ENCODE results near the gene KRT26.
"Not testable (repeated sequence)": the region's sequence is repeated elsewhere in the genome, so short reads cannot be mapped to it uniquely, and the experiment has no call there.

Gene KRT26, protein sequence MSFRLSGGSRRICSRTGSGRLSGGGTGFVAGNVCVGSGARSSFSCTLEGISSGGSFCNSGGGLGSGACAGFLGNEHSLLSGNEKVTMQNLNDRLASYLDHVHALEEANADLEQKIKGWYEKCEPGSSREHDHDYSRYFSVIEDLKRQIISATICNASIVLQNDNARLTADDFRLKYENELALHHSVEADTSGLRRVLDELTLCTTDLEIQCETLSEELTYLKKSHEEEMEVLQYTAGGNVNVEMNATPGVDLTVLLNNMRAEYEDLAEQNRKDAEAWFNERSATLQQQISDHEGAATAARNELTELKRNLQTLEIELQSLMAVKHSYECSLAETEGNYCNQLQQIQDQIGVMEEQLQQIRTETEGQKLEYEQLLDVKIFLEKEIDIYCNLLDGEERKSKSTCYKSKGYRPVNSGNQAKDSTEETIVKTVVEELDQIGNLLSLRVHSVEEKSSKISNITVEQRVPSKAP

DNA sequence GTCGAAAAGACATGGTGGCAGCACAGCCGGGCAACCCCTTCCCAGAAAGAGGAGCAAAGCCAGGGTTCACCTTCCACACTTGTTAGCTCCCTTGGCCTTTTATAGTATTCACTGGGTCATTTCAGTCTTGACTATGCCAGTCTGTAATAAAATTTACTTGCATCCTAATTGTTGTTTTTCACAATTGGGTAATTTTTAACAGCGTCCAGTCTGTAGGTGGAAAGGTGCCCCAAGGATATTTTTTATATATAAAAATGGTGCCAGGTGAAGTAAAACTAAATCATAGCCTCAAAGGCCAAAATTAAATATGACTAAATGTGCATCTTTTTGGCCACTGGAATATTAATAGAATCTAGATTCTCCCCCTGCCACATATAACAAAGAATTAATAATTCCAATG, at the start of gene KRT26:
Gene KRT26 (minus strand): TSS at position 101 of the 400 bp plus-strand sequence. CDS start 88 bp downstream, at position 13.
- DNase-seq (ENCODE audit: low spot score): no peak

DNA sequence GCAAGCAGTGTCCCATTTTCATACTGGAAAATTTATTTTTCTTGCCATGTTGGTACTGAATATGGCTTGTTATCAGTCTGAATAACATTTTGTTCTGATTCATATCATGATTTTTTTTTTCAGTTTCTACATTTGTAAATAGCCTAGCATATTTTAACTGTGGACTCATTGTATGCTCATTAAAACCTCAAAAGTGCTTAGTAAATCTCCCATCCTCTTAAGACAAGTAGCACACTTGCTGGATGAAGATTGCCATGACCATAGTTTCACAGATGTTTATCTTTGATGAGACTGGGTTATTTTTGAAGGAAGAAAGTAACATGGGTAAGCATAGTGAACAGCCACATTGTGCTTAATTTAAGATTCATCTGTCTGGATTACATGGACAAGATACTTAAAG, 49.5 kb upstream of the KRT26 start:
- DNase-seq (ENCODE audit: low spot score): no peak

DNA sequence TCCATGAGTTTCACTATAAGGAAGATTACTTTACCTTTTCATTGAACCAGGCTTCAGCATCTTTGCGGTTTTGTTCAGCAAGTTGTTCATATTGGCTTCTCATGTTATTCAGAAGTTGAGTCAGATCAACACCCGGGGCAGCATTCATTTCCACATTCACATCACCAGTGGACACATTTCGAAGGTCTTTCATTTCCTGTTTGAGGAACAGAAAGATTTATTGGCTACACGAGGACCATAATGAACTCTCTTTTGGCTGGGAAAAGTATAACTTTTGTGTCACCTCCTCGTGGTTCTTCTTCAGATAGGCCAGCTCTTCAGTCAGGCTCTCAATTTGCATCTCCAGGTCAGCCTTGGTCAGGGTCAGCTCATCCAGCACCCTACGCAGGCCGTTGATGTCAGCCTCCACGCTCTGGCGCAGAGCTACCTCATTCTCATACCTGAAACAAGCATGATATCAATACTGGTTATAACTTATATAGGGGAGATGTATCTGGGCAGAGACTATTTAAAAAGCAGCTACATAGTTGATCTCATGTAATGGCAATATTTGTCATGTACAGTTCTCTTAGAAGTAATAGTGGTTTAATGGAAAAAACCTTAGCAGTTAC, 48.3 kb upstream of the KRT26 start:
- DNase-seq (ENCODE audit: low spot score): no peak

DNA sequence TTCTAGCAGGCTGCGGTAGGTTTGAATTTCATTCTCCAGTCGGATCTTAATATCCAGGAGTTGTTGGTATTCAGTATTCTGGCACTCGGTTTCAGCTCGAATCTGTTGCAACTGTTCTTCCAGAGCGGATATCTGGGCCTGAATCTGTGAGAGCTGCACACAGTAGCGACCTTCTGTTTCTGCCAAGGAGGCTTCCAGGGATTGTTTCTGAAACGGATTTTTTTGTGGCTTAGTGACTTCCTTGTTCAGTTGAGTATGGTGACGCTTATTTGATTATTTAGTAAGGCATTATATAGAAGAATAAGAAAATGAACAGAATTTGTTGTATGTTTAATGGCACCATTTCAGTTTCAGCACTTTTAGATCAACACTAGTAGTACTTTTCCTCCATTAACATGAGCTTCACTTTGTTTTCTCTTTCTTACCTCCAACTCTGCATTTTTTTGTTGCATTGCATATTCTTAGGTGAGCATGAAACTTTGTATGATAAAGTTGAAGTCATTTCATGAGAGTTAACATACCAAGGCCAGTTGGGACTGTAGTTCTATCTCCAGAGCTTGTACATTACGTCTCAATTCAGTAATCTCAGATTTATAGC, 47.6 kb upstream of the KRT26 start:
- DNase-seq (ENCODE audit: low spot score): no peak

DNA sequence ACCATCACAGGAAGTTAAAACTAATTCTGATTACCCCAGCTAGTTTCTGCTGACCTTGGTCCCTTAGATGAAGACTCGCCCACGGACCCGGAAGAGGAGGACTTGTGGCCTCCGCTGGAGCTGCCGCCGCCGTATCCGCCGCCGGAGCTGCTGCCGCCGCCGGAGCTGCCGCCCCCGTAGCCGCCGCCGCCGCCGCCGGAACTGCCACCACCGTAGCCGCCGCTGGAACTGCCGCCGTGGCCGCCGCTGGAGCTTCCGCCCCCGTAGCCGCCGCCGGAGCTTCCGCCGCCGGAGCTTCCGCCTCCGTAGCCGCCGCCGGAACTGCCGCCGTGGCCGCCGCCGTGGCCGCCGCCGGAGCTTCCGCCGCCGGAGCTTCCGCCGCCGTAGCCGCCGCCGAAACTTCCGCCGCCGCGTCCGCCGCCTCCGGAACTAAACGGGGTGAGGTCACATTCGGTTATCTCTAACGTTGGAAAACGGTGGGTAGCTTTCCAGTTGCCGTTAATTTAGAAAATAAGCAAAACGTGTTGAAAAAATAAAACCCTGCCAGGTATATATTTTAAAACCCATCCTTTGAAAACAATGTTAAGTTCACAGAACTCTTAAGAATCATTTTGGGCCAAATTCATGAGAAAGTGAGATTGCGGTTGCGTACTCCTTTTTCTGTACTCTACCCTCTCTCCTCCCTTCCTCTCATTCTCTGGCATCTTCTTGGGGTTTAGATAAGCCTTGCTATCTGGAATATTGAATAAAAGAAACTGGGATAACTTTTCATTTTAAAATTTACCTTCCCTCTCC, 46.9 kb upstream of the KRT26 start:
- DNase-seq (ENCODE audit: low spot score): peak; percentile 93

DNA sequence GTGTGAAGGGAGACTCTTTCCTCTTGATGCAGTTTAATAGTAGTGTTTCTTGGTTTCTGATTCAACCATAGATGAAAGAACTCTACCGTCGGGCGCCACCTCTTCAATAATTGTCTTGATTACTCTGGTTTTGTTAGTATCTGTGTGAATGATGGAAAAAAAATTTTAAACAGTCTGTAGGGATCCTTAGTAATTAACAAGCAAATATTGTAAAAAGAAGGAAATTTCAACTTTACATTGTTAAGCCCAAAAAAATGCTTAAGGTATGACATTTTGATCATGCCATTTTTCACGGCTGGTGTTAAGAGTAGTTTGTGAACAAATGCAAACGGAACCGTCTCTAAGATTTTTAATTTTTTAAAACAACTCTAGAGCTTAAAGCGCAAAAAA, 46.3 kb upstream of the KRT26 start:
- no peak for DNase-seq (ENCODE audit: low spot score)

DNA sequence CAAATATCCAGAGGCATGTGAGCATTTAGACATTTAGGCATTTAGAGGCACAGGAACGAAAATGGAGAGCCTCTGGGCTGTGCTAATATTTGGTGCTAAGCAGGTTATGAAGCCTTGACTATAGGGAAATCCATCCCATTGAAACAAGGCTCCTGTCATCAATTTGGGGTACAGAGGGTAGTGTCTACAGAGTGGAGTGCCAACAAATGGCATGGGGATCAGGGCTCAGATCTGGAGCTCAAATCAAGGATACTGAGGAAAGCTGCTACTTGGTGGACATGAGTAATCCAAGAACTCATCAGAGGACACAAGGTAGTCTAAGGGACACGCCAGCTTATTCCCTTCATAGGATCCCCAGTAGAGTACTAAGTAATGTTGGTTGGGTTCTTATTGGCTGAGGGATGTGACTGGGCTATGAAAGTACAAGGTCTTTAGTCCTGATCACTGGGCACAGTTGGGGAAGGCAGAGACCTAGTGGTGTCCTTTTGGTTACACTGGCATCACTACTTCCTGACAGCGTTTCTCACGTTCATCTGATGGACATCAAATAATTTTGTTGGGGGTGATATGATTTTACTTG, 45.2 kb upstream of the KRT26 start:
- no peak for DNase-seq (ENCODE audit: low spot score)

DNA sequence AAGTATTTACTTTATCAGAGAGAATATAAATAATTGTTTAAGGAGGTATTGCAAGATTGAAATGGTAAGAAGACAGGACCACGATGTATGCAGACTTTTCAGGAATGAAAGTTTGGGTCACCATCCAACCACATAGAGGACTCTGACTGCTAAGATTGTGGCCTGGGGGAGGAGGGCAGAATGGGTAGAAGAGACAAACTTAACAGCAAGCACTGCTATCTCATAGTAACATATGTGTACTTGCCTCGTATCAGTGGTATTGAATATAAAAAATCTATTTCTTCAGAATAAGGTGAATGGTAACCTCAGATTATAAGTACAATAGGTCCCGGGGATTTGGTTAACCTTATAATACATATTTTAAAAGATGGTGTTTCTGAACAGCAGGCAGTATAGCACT, 44.6 kb upstream of the KRT26 start:
- no peak for DNase-seq (ENCODE audit: low spot score)

DNA sequence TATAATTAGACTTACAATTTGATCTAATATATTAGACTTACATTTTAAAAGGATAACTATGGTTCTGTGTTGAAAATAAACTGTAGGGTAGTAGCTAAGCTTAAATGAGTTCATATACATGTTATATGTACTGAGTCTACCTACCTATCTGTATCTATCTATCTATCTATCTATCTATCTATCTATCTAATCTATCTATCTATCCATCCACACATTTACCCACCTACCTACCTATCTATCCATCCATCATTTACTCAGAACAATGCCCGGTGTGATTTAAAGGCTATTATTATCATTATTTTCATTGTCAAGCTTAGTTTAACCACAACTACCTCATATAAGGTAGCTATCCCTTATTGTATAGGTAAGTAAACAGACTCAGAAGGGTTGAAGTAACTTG, 43.4 kb upstream of the KRT26 start:
- no peak for DNase-seq (ENCODE audit: low spot score)

DNA sequence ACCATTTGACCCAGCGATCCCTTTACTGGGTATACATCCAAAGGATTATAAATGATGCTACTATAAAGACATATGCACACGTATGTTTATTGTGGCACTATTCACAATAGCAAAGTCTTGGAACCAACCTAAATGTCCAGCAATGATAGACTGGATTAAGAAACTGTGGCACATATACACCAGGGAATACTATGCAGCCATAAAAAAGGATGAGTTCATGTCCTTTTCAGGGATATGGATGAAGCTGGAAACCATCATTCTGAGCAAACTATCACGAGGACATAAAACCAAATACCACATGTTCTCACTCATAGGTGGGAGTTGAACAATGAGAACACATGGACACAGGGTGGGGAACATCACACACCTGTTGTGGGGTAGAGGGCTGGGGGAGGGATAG, 42.7 kb upstream of the KRT26 start:
- not testable (repeated sequence) for DNase-seq (ENCODE audit: low spot score)

DNA sequence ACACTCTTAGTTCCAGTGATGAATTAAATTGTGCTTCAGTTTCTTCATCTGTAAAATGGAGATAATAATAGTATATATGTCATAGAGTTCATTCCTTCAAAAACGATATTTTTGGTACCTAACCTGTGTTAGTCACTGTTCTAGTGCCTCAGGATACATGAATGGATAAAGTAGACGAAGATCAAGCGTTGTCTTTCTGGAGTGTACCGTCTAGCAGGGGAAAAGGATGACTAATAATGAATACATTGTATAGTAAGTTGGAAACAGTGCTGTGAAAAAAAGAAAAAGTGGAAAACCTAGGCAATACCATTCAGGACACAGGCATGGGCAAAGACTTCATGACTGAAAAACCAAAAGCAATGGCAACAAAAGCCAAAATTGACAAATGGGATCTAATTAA, 41.8 kb upstream of the KRT26 start:
- DNase-seq (ENCODE audit: low spot score): no peak

DNA sequence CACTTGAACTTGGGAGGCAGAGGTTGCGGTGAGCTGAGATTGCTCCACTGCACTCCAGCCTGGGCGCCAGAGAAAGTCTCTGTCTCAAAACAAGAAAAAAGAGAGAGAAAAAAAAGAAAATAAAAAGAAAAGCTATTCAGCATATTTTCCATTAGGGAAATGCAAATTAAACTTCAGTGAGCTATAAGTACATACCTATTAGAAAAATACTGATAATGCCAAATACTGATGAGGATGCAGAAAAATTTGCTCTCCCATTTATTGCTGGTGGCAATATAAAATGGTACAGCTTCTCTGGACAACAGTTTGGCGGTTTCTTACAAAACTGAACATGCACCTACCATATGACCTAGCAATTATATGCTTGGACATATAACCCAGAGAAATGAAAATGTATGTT, 40.6 kb upstream of the KRT26 start:
- DNase-seq (ENCODE audit: low spot score): no peak

DNA sequence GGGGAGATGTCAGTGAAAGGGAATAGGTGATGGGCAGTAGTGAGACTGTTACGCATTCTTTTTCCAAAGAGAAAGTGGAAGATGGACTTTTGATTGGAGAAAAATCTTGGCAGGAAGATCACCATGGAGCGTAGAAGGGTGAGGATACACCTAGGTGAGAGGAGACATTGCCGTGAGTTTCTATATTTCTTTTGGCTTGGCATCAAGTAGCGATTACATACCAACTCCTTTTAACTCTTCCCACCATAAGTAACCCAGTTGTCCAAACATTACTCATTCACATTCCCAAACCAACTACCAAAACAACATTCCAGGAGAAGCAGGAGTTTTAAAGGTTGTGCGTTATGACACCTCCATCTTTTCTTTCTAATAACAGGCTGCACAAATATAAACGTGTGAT, 38.5 kb upstream of the KRT26 start:
- no peak for DNase-seq (ENCODE audit: low spot score)

DNA sequence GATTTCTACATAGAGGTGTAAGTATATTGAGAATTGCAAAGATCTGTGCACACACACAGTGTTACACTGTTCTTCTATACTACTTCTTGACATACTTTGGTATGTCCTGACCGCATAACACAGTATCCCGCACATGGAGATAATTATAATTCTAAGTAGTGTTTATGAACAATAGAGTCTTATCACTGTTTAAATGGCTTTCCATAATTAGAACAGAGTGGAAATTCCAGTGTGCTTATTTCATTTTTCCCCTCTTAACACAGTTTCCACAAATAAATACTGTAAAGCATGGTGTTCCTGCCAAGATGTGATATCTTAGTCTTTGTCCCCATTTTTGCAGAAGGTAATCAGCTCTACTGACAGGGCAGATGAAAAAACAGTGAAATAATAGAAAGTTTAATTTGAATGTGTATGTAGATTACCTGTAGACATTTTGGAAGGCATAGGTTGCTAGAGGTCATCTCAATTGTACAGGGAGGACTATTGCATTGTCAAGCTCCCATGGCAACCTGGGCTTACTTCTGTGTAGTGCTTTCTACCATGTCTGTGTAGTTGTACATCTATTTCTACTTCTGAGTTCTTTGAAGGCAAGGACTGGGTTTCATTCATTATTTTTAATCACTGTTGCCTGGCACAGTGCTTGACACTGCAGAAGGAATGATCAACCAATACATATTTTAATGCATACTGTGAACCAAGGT, 37.9 kb upstream of the KRT26 start:
- DNase-seq (ENCODE audit: low spot score): no peak

DNA sequence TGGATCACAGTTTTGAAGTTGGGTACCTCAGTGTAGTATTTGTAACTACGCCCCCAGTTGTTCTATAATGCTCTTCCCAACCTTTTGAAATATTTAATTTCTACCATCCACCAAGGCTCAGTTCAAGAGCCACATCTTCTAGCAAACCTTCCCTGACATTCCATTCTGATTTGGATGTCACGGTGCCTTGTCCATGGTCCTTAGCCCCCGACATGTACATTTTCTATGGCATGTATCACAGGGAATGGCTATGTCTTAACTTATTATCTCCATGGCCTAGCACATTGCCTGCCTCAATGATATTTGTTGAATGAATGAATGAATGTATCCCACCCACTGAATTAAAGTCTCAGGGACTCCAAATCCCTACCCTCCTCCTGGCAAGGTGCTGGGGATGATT, 34.1 kb upstream of the KRT26 start:
- no peak for DNase-seq (ENCODE audit: low spot score)

DNA sequence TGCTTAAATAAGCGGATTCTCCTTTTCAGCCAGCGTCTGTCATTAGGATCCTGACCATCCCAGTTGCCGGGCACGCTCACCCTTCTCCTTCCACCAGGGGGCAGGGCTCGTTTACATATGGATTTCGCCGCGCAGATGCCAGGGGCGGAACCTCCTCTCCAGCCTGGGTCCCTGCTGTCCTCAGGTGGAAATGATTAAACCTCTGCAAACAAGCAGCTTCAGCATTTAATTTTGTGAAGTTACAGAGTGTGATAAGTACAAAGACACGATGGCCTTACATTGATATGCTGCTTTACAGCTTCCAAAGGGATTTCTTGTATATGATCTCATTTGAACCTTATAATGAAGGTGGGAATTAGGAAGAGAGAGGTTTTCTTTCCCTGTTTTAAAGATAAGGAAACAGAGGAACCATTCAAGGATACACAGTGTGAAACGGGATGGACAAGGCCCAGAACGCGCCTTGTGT, 31.6 kb upstream of the KRT26 start:
- DNase-seq (ENCODE audit: low spot score): peak; percentile 79

DNA sequence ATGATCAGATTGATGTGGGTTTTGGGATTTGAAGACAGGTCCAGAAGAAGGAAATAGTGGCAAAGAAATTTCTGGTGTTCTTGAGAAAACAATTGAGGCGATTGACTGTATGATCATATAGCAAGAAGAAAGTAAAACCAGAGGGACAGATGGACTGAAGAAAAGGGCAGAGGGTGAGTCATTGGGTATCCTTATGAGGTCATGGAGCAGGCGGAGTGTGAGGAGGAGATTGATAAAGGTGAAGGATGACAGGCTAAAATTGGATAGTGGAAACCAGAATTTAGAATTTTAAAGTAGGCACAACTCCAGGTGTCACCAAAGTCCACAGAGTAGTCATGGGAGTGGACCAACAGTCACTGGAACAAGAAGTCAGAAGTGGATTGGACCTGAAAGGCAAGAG, 29.2 kb upstream of the KRT26 start:
- DNase-seq (ENCODE audit: low spot score): no peak

DNA sequence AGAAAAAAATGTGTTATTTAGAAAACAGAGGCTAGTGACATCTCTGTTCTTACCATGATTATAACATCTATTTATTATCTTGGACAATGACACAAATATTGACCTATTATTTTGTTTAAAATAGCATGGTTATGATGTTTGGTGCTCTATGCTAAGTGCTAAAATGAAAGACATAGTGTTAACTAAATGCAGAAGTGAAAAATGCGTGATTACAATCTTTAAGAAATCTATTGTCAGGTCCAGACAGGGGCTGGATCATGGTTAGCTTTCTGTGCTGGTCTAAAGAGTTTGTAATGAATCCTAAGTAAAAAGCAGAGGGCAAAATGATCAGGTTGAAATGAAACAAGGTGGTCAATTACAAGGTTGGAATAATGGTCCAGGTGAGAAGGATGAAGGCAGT, 28.4 kb upstream of the KRT26 start:
- DNase-seq (ENCODE audit: low spot score): no peak

DNA sequence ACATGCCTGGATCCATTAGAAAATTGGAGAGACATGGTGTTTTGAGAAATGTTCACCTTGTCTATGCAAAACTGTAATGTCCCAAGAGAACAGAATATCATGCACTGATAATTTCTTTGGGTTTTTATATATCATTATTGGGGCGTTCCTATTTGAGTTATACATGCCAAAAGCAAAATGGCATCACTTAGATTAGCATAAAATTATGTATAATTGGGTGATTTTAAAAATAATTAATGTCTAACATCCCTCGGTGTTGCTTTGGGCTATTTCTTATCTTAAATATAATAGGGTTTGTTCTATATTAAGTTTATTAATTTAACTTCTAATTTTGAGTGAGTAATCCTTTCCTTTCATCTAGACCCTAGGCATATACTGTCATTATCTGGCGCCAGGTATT, 27.9 kb upstream of the KRT26 start, which contains the start of gene KRT28:
Gene KRT28 (minus strand): TSS at position 101 of the 400 bp plus-strand sequence. CDS start 66 bp downstream, at position 35.
- no peak for DNase-seq (ENCODE audit: low spot score)

DNA sequence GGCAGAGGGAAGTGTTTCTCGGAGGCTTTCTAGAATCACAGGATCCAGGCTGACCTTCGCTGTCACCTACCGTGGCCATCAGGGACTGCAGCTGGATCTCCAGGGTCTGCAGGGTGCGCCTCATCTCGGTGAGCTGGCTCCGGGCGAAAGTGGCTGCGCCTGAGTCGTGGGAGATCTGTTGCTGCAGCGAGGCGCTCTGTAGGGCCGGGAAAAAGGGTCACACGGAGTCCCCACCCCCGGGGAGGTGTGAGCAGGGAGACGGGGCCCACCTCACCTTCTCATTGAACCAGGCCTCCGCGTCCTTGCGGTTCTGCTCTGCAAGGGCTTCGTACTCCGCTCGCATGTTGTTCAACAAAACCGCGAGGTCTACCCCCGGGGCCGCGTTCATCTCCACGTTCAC, 24.8 kb upstream of the KRT26 start:
- DNase-seq (ENCODE audit: low spot score): no peak

DNA sequence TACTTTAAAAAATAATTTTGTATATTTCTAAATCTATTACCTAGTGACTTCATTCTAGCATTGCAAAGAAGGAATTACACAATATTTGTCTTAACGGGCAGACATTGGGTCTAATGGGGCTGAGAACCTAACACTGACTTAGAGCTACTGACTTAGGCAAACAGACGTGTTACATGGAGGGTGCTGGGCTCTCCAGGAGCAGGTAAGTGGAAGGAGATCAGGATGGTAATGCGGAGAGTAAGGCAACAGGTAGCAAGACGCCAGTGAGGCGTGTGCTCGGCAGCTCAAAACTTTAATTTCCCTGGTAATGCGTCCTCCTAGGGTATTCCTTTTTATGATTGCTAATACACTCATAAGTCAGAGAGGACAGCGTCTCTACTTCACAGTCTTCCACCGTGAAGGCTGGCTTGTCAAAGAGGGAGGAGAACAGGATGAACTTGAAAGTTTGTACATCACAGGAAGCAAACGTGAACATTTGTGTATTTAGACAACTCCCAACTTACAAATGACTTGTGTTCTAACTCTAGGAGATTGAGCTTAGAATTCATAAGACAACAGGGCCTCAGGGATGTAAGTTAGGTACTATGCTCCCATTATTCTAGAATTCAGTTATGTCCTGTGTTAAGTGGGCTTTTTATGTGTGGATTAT, 23.1 kb upstream of the KRT26 start:
- DNase-seq (ENCODE audit: low spot score): no peak

All from left forelimb (tissue), 1 donor.